HG03575 (cell line): ENCODE measurements around the gene DTD1.

Experiments
- ATAC-seq: cut with Tn5 transposase; IDR thresholded peaks from one replicate; pipeline ENCODE4 v1.9.1; 2021; ENCODE audit not compliant: unreplicated experiment, insufficient number of reproducible peaks, low FRiP score; ENCODE audit errors: extremely low read depth

The DTD1 gene

GRCh38 chr20:18689557-18689956 is 101.7 kb downstream of the DTD1 start:
- no peak for ATAC-seq

DNA sequence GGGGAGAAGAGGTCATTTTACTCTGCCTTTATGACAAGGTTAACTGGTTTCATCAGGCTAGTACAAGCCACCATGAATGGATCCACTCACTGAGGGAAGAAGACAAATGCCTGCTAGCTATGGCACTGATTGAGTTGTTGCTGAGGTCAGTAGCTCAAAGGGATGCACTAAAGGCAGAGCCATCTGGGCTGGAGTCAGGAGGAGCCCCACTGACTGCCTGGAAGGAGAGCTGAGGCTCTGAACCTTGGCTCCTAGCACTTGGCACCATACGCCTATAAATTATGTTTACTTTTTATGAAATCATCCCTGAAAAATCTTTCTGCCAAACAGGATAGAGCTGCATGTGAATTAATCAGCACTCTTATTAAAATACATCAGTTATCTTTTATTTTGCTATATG is 104.6 kb downstream of the DTD1 start:
- no peak for ATAC-seq

GRCh38 chr20:18694071-18694470 is 106.2 kb downstream of the DTD1 start:
- no peak for ATAC-seq

DNA sequence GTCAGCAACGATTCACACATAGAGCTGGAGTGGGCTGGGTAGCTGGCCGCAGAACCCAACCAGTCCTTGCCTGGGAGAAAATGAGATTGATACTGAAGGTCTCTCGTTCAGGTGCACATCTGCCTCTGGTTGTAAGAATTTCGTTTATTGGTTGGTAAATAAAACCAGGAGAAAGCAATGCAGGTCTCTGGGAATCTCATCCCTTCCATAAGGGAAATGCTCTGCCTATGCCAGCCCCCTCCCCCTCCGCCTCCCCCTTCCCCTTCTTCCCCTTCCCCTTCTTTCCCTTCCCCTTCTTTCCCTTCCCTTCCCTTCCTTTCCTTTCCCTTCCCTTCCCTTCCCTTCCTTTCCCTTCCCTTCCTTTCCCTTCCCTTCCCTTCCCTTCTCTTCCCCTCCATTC is 107.3 kb downstream of the DTD1 start:
- no peak for ATAC-seq

DNA sequence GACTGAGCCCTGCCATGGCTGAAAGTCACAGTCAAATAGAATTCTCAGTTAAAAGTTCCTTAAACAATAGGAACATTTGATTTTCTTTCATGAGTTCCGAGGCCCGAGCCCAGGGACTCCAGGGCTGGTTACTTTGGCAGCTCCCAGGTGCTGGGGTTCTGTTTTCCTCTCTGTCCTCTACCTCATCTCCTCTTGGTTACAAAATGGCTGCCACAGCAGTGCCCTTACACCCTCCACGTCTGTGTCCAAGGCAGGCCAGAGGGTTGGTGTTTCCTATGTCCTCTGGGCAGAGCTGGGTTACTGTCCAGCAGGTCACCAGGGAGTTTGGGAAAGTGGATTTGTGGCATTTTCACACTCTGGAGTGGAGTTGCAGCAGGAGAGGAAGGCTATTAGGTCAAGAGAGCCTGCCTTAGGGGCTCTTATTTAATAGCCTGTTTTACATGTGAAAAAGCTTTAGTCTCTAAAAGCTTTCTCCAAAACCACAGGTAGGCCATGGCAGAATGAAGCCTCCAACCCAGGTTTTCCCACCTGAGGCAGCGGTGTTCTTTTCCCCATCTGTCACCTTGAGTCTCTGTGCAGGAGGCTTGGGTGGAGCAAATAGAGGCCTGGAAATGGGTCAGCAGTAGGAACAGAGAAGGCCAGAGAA is 111.0 kb downstream of the DTD1 start:
- ATAC-seq, result no peak

- no peak for ATAC-seq
Measured at GRCh38 chr20:18701969-18702368, 114.1 kb downstream of the DTD1 start.

DNA sequence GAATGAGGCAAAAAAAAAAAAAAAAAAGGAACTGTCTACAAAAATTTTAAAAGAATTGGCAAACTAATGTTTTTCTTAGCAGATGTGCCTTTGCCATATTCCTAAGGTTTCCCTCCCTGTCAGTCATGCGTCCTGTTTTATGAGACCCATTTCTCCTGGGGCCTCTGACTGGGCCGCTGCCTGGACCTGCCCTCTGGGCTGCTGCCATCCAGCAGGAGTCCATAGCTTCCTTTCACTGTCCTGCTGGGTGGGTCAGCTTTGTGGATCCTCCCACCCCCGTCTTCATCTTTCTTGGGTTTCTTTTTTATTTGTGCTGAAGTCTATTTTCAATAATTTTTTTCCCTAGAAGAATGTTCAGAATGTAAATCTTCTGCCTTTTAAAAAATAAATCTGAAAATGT is 114.9 kb downstream of the DTD1 start:
- no peak for ATAC-seq

- ATAC-seq, result no peak
Measured at GRCh38 chr20:18705490-18705889, 117.6 kb downstream of the DTD1 start.

DNA sequence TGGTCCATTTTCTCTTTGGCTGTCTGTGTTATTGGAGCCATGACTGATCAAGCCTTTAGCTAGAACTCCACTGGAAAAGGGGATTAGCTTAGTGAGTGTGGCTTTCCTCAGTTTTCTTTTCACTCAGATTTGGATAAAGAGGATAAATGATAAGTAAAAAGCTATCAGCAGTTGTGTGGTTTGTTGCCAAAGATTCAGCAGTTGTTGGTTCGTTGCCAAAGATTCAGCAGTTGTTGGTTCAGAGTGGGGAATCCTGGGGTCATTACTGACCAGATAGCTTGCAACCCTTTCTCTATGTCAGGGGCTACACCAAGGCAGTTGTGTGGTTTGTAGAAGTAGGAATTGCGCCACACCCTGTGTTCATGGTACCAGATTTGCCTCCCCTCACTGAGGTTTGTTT is 118.1 kb downstream of the DTD1 start:
- no peak for ATAC-seq

- ATAC-seq, result no peak
Measured at GRCh38 chr20:18712131-18712530, 124.3 kb downstream of the DTD1 start.

- no peak for ATAC-seq
Measured at GRCh38 chr20:18712882-18713281, 125.0 kb downstream of the DTD1 start.

DNA sequence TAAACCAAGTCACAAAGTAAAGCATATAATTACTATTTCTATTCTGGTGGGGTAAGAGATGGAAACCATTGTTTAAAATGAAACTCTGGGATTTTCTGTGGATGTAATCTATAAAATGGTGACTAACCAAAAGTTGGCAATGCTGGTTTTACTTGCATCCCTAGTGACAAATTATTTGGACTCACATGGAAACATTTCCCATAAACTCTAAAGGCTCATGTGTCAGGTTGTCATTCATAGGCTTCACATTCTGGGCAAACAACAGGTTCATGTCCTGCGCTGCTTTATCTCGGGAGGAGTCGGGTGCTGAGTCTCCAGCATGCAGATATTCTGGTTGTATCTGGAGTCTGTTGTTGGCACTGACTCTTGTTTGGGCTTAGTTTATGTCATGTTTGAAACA is 127.7 kb downstream of the DTD1 start:
- ATAC-seq, result no peak

GRCh38 chr20:18717062-18717461 is 129.2 kb downstream of the DTD1 start:
- ATAC-seq, result no peak

DNA sequence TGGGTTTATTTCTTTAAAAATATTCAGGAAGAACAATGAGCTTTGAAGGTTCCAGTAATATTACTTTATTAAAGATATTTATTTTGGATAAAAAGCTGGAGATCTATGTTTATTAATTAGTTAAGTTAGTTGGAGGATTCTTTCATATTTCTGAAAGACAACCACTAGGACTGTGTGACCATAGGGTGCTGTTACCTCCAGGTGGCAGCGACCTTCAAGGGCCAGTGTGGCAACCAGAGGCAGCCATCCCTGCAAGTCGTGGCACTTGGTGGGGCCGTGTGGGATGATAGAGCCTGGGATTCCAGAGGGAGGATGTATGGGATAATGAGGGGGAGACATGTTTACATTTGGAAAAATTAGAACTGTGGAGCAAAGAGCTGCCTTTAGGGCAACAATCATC is 130.3 kb downstream of the DTD1 start:
- ATAC-seq, result no peak

GRCh38 chr20:18719426-18719825 is 131.6 kb downstream of the DTD1 start:
- no peak for ATAC-seq

DNA sequence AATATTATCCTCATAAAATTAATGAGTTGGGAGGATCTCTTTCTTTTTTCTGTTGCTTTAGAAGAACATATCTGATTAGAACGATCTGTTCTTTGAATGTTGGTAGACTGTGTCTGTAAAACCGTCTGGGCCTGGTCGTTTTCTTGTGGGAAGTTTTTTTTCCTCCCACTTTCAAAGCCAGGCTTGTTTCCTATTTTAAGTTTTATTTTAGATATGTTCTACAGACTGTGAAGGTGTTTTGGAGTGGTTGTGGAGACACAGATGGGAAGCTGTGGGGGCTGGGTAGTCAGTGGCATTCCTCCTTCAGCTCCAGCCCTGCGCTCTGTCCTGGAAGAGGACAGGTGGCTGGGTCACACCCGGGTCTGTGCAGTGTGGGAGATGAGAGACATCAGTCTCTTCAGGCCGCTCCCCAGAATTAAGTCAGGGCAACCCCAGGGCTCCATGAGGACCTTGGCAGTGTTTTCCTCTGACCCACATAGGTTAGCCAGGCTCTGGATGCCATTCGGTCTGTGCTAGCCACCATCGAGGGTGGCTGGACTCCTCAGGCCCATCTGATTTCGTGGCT is 133.8 kb downstream of the DTD1 start:
- no peak for ATAC-seq

GRCh38 chr20:18722371-18722770 is 134.5 kb downstream of the DTD1 start:
- ATAC-seq, result no peak

DNA sequence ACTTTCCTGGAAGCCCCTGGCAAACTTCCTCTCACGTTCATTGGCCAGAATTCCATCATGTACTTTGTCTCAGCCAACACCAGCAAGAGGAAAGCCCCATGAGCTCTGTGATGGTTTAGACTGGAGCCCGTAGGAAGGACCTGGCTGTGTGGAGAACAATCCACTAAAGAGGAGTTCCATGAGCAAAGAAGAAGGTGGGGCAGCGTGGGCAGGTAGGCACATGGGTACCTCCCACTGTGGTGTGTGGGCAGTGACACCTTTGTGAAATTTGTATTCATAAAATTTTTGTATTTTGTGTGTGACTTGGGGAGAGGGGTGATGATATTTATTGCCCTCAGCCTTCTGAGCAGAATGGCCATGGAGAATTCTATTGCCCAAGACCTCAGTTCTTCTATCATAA is 136.2 kb downstream of the DTD1 start:
- ATAC-seq, result no peak

- no peak for ATAC-seq
Measured at GRCh38 chr20:18724788-18725464, 137.1 kb downstream of the DTD1 start.

- ATAC-seq, result no peak
Measured at GRCh38 chr20:18727032-18727508, 139.2 kb downstream of the DTD1 start.
